HEK293 (cell line): ENCODE results near the gene PRODH2.

Experiments used
- CTCF ChIA-PET: fragments of 350-600 bp; formaldehyde crosslinking; extraction: SDS; loops from one replicate; lab custom pipeline; 2021; ENCODE audit warnings: antibody characterized with exemption; lab: Yijun Ruan, JAX
- POLR2A ChIA-PET: fragments of 300-600 bp; formaldehyde crosslinking; extraction: SDS; loops from one replicate; lab custom pipeline; 2020; ENCODE audit warnings: antibody characterized with exemption, inconsistent platforms; lab: Yijun Ruan, JAX
- H3K27ac ChIP-seq: fragments of 200-500 bp; sonication (Bioruptor generic); 2 replicates; pipeline ENCODE4 v1.5.1; 2014; ENCODE audit warnings: low read depth, low read length, control low read depth, inconsistent platforms; ENCODE audit errors: extremely low read depth
- H3K36me3 ChIP-seq, 2 experiments: fragments of 200-500 bp in 1 of 2; sonication (Bioruptor generic) in 1 of 2; 1 replicate in 1 of 2; 2 replicates in 1 of 2; pipeline ENCODE4 v1.5.1; 2014 to 2017; ENCODE audit warnings: inconsistent platforms in 2 of 2, low read length in 2 of 2; ENCODE audit not compliant: control insufficient read depth in 2 of 2, insufficient read depth in 1 of 2
- H3K4me1 ChIP-seq: fragments of 200-500 bp; sonication (Bioruptor generic); 2 replicates; pipeline ENCODE4 v1.5.1; 2014; ENCODE audit warnings: mild to moderate bottlenecking, low read length, inconsistent platforms; ENCODE audit not compliant: control insufficient read depth, insufficient read depth
- H3K4me3 ChIP-seq: 2 replicates; pipeline ENCODE4 v1.5.1; 2011; ENCODE audit warnings: low read depth, mild to moderate bottlenecking, control low read depth, low read length, moderate library complexity
- H3K9me3 ChIP-seq: fragments of 200-500 bp; sonication (Bioruptor generic); 2 replicates; pipeline ENCODE4 v1.5.1; 2014; ENCODE audit warnings: low read depth, low read length, inconsistent platforms; ENCODE audit not compliant: control insufficient read depth, insufficient read depth
- EGR2 ChIP-seq: fragments of 450-650 bp; formaldehyde crosslinking; IDR thresholded peaks from 2 replicates; pipeline ENCODE4 v1.5.1; 2016; ENCODE audit warnings: low read depth, missing biosample characterization, missing genetic modification characterization
- GLIS1 ChIP-seq: fragments of 450-650 bp; formaldehyde crosslinking; IDR thresholded peaks from 2 replicates; pipeline ENCODE4 v1.5.1; 2016; ENCODE audit warnings: missing biosample characterization, missing genetic modification characterization
- KLF1 ChIP-seq: fragments of 450-650 bp; formaldehyde crosslinking; IDR thresholded peaks from 2 replicates; pipeline ENCODE4 v1.5.1; 2016; ENCODE audit warnings: missing biosample characterization, missing genetic modification characterization
- KLF10 ChIP-seq: fragments of 450-650 bp; IDR thresholded peaks from 2 replicates; pipeline ENCODE4 v1.5.1; 2018; ENCODE audit warnings: missing biosample characterization, mild to moderate bottlenecking, missing genetic modification characterization
- KLF9 ChIP-seq: fragments of 450-650 bp; formaldehyde crosslinking; IDR thresholded peaks from 2 replicates; pipeline ENCODE4 v1.5.1; 2016; ENCODE audit warnings: missing biosample characterization, missing genetic modification characterization, low read depth
- RBAK ChIP-seq: fragments of 450-650 bp; formaldehyde crosslinking; IDR thresholded peaks from 2 replicates; pipeline ENCODE4 v1.5.1; 2016; ENCODE audit warnings: missing biosample characterization, missing genetic modification characterization
- SCRT2 ChIP-seq: fragments of 450-650 bp; formaldehyde crosslinking; IDR thresholded peaks from 2 replicates; pipeline ENCODE4 v1.5.1; 2016; ENCODE audit warnings: missing biosample characterization, missing genetic modification characterization
- SP3 ChIP-seq: fragments of 450-650 bp; formaldehyde crosslinking; IDR thresholded peaks from 2 replicates; pipeline ENCODE4 v1.5.1; 2016; ENCODE audit warnings: missing biosample characterization, missing genetic modification characterization
- TRIM28 ChIP-seq: IDR thresholded peaks from 2 replicates; pipeline ENCODE4 v1.6.1; 2011; ENCODE audit warnings: low read length, control low read depth, borderline replicate concordance
- YY2 ChIP-seq: fragments of 450-650 bp; formaldehyde crosslinking; IDR thresholded peaks from 2 replicates; pipeline ENCODE4 v1.5.1; 2016; ENCODE audit warnings: missing biosample characterization, missing genetic modification characterization
- ZBTB1 ChIP-seq: fragments of 450-650 bp; formaldehyde crosslinking; IDR thresholded peaks from 2 replicates; pipeline ENCODE4 v1.5.1; 2016; ENCODE audit warnings: missing biosample characterization, missing genetic modification characterization
- ZBTB17 ChIP-seq: fragments of 450-650 bp; formaldehyde crosslinking; IDR thresholded peaks from 2 replicates; pipeline ENCODE4 v1.5.1; 2016; ENCODE audit warnings: missing biosample characterization, missing genetic modification characterization
- ZBTB48 ChIP-seq: fragments of 450-650 bp; formaldehyde crosslinking; IDR thresholded peaks from 2 replicates; pipeline ENCODE4 v1.5.1; 2016; ENCODE audit warnings: missing biosample characterization, missing genetic modification characterization
- ZBTB49 ChIP-seq: fragments of 450-650 bp; formaldehyde crosslinking; IDR thresholded peaks from 2 replicates; pipeline ENCODE4 v1.5.1; 2016; ENCODE audit warnings: missing biosample characterization, missing genetic modification characterization, low read depth
- ZFP3 ChIP-seq: fragments of 450-650 bp; formaldehyde crosslinking; IDR thresholded peaks from 2 replicates; pipeline ENCODE4 v1.5.1; 2016; ENCODE audit warnings: low read depth, missing biosample characterization, missing genetic modification characterization
- ZNF10 ChIP-seq: fragments of 450-650 bp; formaldehyde crosslinking; IDR thresholded peaks from 2 replicates; pipeline ENCODE4 v1.5.1; 2017; ENCODE audit warnings: missing biosample characterization, missing genetic modification characterization
- ZNF138 ChIP-seq: fragments of 450-650 bp; formaldehyde crosslinking; IDR thresholded peaks from 2 replicates; pipeline ENCODE4 v1.5.1; 2016; ENCODE audit warnings: missing biosample characterization, missing genetic modification characterization, borderline replicate concordance
- ZNF148 ChIP-seq: fragments of 450-650 bp; formaldehyde crosslinking; IDR thresholded peaks from 2 replicates; pipeline ENCODE4 v1.5.0; 2017; ENCODE audit warnings: missing biosample characterization, missing genetic modification characterization, borderline replicate concordance
- ZNF248 ChIP-seq: fragments of 450-650 bp; formaldehyde crosslinking; IDR thresholded peaks from 2 replicates; pipeline ENCODE4 v1.5.1; 2017; ENCODE audit warnings: missing biosample characterization, missing genetic modification characterization
- ZNF266 ChIP-seq: fragments of 450-650 bp; formaldehyde crosslinking; IDR thresholded peaks from 2 replicates; pipeline ENCODE4 v1.5.1; 2016; ENCODE audit warnings: missing biosample characterization, missing genetic modification characterization, low read depth
- ZNF274 ChIP-seq, 2 experiments: fragments of 200-500 bp in 1 of 2; fragments of 450-650 bp in 1 of 2; sonication (Bioruptor generic) in 1 of 2; formaldehyde crosslinking in 1 of 2; IDR thresholded peaks; 2 replicates each; pipeline versions ENCODE4 v1.5.1 to v1.6.1; 2014 to 2016; ENCODE audit warnings: borderline replicate concordance in 1 of 2, inconsistent platforms in 1 of 2, low read length in 1 of 2, missing biosample characterization in 1 of 2, missing genetic modification characterization in 1 of 2
- ZNF366 ChIP-seq: fragments of 450-650 bp; formaldehyde crosslinking; conservative IDR thresholded peaks from 2 replicates; pipeline ENCODE4 v1.5.1; 2016; ENCODE audit warnings: missing biosample characterization, missing genetic modification characterization
- ZNF423 ChIP-seq: fragments of 450-650 bp; formaldehyde crosslinking; IDR thresholded peaks from 2 replicates; pipeline ENCODE4 v1.5.1; 2016; ENCODE audit warnings: missing biosample characterization, missing genetic modification characterization
- ZNF426 ChIP-seq: fragments of 450-650 bp; formaldehyde crosslinking; IDR thresholded peaks from 2 replicates; pipeline ENCODE4 v1.5.1; 2017; ENCODE audit warnings: missing biosample characterization, missing genetic modification characterization, mild to moderate bottlenecking, inconsistent platforms, moderate library complexity
- ZNF473 ChIP-seq: fragments of 450-650 bp; formaldehyde crosslinking; IDR thresholded peaks from 2 replicates; pipeline ENCODE4 v1.5.1; 2017; ENCODE audit warnings: missing biosample characterization, missing genetic modification characterization
- ZNF48 ChIP-seq: fragments of 450-650 bp; formaldehyde crosslinking; IDR thresholded peaks from 2 replicates; pipeline ENCODE4 v1.5.1; 2016; ENCODE audit warnings: missing biosample characterization, missing genetic modification characterization
- ZNF529 ChIP-seq: fragments of 450-650 bp; formaldehyde crosslinking; IDR thresholded peaks from 2 replicates; pipeline ENCODE4 v1.5.1; 2017; ENCODE audit warnings: missing genetic modification characterization, missing biosample characterization; ENCODE audit not compliant: insufficient replicate concordance
- ZNF561 ChIP-seq: fragments of 450-650 bp; IDR thresholded peaks from 2 replicates; pipeline ENCODE4 v1.5.1; 2018; ENCODE audit warnings: missing biosample characterization, missing genetic modification characterization, borderline replicate concordance
- ZNF571 ChIP-seq: fragments of 450-650 bp; formaldehyde crosslinking; IDR thresholded peaks from 2 replicates; pipeline ENCODE4 v1.5.0; 2017; ENCODE audit warnings: missing biosample characterization, missing genetic modification characterization
- ZNF621 ChIP-seq: fragments of 450-650 bp; formaldehyde crosslinking; IDR thresholded peaks from 2 replicates; pipeline ENCODE4 v1.5.1; 2017; ENCODE audit warnings: missing biosample characterization, missing genetic modification characterization
- ZNF658 ChIP-seq: fragments of 450-650 bp; formaldehyde crosslinking; IDR thresholded peaks from 2 replicates; pipeline ENCODE4; 2016; ENCODE audit warnings: missing biosample characterization, missing genetic modification characterization
- ZNF677 ChIP-seq: fragments of 450-650 bp; IDR thresholded peaks from 2 replicates; pipeline ENCODE4 v1.5.0; 2018; ENCODE audit warnings: missing biosample characterization, mild to moderate bottlenecking, missing genetic modification characterization, moderate library complexity
- ZNF792 ChIP-seq: fragments of 450-650 bp; formaldehyde crosslinking; IDR thresholded peaks from 2 replicates; pipeline ENCODE4 v1.5.1; 2016; ENCODE audit warnings: missing biosample characterization, missing genetic modification characterization
- ZNF843 ChIP-seq: fragments of 450-650 bp; formaldehyde crosslinking; IDR thresholded peaks from 2 replicates; pipeline ENCODE4 v1.5.1; 2016; ENCODE audit warnings: missing biosample characterization, missing genetic modification characterization
- ZXDB ChIP-seq: fragments of 450-650 bp; formaldehyde crosslinking; IDR thresholded peaks from 2 replicates; pipeline ENCODE4 v1.5.1; 2016; ENCODE audit warnings: missing biosample characterization, missing genetic modification characterization

PRODH2 gene

GRCh38 chr19:35843676-35844481, 31.2 kb upstream of the PRODH2 start (continued):
- TF ChIP-seq GLIS1 (tag by site-specific recombination): no peak
- 0 out of 2 replicates have a peak, but pooled peaks have one; percentile 28 for TF ChIP-seq SP3 (tag by site-specific recombination)
- no peak for TF ChIP-seq ZNF792 (tag by site-specific recombination)
- TF ChIP-seq ZNF473 (tag by site-specific recombination): no peak
- no peak for TF ChIP-seq ZXDB (tag by site-specific recombination)
- TF ChIP-seq ZBTB49: no peak
- TF ChIP-seq ZNF843 (tag by site-specific recombination): no peak
- no peak for TF ChIP-seq ZNF677 (tag by site-specific recombination)
- TF ChIP-seq KLF1 (tag by site-specific recombination): peak; percentile 94
- TF ChIP-seq ZNF658 (tag by site-specific recombination): no peak
- TF ChIP-seq ZFP3 (tag by site-specific recombination): no peak
- no peak for TF ChIP-seq ZNF48
- TF ChIP-seq ZNF274 (IDR thresholded peaks at IDR 0.05; ENCODE audit: low read length): no peak
- TF ChIP-seq ZNF274 (tag by site-specific recombination; IDR thresholded peaks at IDR 0.05; ENCODE audit: borderline replicate concordance): no peak
- no peak for TF ChIP-seq ZNF561 (tag by site-specific recombination)
- no peak for TF ChIP-seq ZNF248 (tag by site-specific recombination)
- no peak for TF ChIP-seq ZNF10 (tag by site-specific recombination)
- TF ChIP-seq ZBTB48: no peak
- TF ChIP-seq KLF10 (tag by site-specific recombination): no peak
- TF ChIP-seq ZNF529 (tag by site-specific recombination): no peak
- TF ChIP-seq ZBTB1: no peak
- TF ChIP-seq ZNF426: no peak
- 0 out of 2 replicates have a peak, but pooled peaks have one; percentile 23 for TF ChIP-seq EGR2 (tag by site-specific recombination)
- TF ChIP-seq TRIM28: no peak
- TF ChIP-seq RBAK (tag by site-specific recombination): no peak
- TF ChIP-seq ZNF138 (tag by site-specific recombination): no peak

DNA sequence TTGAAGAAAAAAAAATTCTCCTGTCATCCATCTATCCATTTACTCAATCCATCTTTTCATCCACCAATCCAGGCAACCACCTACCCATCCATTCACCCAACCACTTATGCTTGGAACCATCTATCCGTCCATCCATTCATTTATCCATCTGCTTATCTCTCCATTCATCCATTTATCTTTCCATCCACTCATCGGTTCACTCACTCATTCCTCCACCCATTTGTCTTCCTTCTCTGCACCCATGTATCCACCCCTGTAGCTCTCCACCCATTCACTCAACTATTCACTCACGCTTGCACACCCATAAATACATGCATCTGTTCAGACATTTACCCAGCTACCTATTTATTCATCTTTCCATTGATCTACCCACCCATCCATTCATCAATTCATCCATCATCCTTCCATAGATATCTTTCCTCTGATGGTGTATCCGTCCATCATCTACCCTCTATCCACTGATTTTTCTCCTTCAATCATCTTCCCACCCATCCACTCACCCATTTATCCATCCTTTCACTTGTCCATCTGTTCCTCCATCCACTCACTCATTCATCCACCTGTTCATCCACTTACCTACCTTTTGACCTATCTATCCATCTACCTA, 30.1 kb upstream of the PRODH2 start:
- Histone ChIP-seq H3K36me3 (no peaks in the 10 kb centered on the region), H3K27ac (no peak overlapping the region), H3K4me1 (peaks cover 19% of the 10 kb centered on the region), H3K4me3 (no peak overlapping the region), H3K9me3 (no peaks in the 10 kb centered on the region; the same call in 1 of the 2 replicates)
- POLR2A ChIA-PET: no interaction called here
- CTCF ChIA-PET: interaction anchor here (0.9 kb wide), 1 partner anchor 9 kb away, joined by 4 read pairs; no protein-coding TSS in a partner anchor
- 0 out of 2 replicates have a peak, but pooled peaks have one; percentile 11 for TF ChIP-seq YY2
- 0 out of 2 replicates have a peak, but pooled peaks have one; percentile 16 for TF ChIP-seq ZNF571 (tag by site-specific recombination)
- peak; percentile 18; the same call in 1 of the 2 replicates for TF ChIP-seq ZNF621 (tag by site-specific recombination)
- peak; percentile 98 for TF ChIP-seq ZNF366 (tag by site-specific recombination)
- TF ChIP-seq ZNF266 (tag by site-specific recombination): peak; percentile 33; the same call in 1 of the 2 replicates
- peak; percentile 4; the same call in 1 of the 2 replicates for TF ChIP-seq ZNF148
- peak; percentile 41; the same call in 1 of the 2 replicates for TF ChIP-seq SCRT2 (tag by site-specific recombination)
- no peak for TF ChIP-seq KLF9
- TF ChIP-seq ZBTB17: peak; percentile 91
- no peak for TF ChIP-seq ZNF423
